Epidermal melanocyte (primary cell): ENCODE measurements around the gene BCAR3.
A peak's percentile ranks its signal among the peaks of the same experiment; 100 is the strongest.

Experiments
- DNase-seq: peaks from one replicate; pipeline ENCODE4 v3.0.0; 2011; ENCODE audit warnings: low spot score; ENCODE audit not compliant: insufficient read length

The BCAR3 gene

GRCh38 chr1:93681101-93681988, at the start of gene BCAR3:
BCAR3 (minus strand) TSS chr1:93681837; CDS start chr1:93674930, 6,907 bp downstream.
- DNase-seq: no peak

DNA sequence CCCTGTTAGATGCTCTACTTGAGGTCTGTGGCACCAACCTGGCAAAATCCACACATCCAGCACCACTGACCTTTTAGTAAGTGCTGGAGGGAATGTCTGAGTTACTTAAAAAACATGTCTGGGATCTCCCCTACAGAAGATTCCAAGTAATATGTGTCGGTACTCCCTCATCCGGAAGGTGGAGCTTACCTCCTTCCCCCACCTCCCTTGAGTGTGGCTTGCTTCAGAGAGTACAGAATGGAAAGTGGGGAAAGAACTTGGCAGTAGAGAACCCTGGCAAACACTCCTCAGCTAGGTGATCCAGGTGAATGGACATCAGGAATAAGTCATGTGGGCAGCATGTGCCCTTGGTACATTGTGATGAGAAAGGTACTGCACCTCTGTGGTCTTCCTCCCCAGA, 49.0 kb upstream of the BCAR3 start:
- no peak for DNase-seq

GRCh38 chr1:93729906-93730305, 48.3 kb upstream of the BCAR3 start:
- DNase-seq: no peak

DNA sequence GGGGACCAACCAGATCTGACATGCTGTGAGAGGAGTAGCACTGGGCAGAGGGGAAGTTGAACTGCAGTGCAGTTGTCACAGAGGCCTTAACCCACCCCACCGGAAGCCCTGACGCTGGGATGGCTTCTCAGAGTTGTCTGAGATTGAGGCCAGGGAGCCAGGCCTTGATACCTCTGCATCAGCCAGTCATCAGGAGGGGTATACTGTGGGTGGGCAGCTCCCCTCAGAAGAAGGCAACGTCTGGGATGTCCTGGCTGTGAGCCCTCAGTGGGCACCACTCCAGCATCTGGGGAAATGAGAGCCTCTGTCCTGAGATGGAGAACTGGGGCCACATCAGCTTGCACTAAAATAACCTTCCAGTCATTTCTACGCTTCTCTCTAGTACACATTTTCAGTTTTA, 47.9 kb upstream of the BCAR3 start:
- DNase-seq: no peak

- no peak for DNase-seq
These were observed 47.0 kb upstream of the BCAR3 start for GRCh38 chr1:93728480-93729131.

GRCh38 chr1:93723733-93724270, 42.2 kb upstream of the BCAR3 start:
- no peak for DNase-seq

DNA sequence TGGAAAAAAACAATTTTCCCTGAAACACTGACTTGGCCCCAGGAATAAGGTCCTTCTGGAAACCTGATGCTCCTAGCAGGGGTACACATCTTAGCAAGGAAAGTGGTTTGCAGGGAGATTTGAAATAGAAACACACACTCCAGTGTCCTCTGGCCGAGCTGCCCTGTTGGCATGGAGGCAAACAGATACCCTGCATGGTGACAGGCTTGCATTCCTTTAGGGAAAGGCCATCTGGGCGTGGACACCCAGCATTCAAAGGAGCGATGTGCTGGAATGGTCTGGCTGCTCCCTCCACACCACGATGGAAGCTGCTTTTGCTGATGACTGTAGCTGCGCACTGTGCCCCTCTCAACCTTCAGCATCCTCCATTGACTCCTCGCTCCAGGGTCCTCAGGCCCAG, 41.5 kb upstream of the BCAR3 start:
- peak; percentile 51 for DNase-seq

DNA sequence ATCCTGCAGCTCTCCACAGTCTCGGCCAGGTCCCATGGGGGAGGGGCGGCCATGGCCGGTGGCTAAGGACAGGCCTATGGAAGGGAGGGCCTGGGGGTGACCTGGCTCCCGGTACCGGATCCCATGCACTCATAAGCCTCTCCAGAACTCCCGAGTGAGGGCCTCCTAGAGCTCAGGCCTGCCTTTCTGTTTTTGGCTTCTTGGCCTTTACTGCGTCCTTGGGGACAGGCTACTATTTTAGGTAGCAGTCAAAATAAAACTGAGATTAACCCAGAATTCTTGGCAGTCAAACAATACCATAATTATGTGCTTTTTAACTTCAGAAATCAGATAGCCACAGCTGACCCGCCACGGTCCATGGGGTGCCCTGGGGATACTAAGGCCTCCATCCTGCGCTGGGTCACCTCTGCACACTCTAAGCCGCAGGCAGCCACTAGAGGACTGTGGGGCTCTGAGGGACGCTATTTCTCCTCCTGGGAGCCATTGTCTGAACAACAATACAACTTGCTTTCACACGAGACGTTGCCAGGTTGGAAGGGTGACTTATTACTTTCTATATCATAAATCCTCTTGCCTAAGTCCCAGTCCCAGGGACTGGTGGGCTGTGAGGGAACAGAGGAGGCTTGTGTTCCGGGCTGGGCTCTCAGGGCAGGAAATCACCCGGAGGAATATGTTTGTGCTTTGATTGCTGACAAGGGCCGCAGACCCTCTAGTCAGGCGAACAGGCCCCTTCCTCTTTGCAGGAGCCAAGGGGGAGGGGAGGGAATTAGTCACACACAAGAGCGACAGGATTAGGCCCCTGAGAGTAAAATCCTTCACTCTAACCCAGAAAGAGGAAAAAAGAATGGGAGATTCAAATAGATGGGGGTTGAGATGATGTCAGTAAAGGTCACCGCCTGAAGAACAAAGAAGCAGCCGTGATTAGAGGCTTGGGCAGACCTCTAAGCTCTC, 40.7 kb upstream of the BCAR3 start:
- no peak for DNase-seq

- no peak for DNase-seq
These were observed 39.5 kb upstream of the BCAR3 start for GRCh38 chr1:93720956-93721626.

DNA sequence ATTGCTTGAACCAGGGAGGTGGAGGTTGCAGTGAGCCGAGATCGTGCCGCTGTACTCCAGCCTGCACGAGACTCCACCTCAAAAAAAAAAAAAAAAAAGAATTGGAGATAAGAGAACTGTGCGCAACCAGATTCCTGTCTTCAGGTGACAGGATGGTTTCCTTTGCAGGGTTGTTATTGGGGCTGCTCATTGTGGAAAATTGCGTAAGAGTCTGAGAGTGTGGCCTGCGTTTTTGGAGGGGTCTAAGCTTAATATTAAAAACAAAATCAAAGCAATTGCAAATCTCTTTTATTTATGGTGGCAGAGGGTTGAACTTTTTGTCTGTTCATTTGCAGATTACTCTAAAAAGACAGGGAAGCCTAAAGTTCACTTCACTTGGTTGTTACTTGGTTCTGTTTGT, 36.0 kb upstream of the BCAR3 start:
- no peak for DNase-seq

DNA sequence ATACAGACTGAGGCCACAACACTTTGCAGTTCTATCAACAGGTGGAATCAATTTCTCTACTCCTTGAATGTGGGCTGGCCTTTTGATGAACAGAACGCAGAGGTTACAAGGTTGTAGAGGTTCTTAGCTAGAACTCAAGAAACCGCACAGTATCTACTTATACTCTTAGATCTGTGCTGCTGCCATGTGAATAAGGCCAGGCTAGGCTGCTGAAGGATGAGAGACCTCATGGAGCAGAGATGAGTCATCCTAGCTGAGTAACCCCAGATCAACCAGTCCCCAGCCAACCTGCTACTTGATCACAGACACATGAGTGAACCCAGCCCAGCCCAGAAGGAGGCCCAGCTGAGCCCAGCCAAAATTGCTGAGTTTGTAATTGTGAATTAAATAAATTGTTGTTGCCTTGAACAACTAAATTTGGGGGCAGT, 35.3 kb upstream of the BCAR3 start:
- DNase-seq: no peak

DNA sequence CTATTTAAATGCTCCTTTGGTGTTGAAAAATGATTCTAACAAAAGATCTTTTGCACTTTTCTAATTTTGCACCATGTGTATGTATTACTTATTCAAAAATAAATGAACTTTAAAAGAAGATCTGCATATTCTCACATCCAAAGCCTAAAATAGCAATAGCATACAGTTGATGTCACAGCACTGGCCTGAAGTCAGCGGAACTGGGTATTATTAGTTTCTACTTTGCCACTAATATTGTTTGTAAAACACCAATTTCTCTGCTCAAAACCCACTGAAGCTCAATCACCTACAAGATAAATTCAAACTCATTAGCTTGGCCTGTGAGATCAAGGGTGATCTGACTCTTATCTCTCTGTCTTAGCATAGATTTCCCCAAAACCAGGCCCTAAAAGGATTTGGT, 34.5 kb upstream of the BCAR3 start:
- DNase-seq: no peak

- no peak for DNase-seq
These were observed 34.0 kb upstream of the BCAR3 start for GRCh38 chr1:93715529-93716126.

- no peak for DNase-seq
These were observed 32.7 kb upstream of the BCAR3 start for GRCh38 chr1:93714356-93714755.

GRCh38 chr1:93713341-93713740, 31.7 kb upstream of the BCAR3 start:
- DNase-seq: no peak

DNA sequence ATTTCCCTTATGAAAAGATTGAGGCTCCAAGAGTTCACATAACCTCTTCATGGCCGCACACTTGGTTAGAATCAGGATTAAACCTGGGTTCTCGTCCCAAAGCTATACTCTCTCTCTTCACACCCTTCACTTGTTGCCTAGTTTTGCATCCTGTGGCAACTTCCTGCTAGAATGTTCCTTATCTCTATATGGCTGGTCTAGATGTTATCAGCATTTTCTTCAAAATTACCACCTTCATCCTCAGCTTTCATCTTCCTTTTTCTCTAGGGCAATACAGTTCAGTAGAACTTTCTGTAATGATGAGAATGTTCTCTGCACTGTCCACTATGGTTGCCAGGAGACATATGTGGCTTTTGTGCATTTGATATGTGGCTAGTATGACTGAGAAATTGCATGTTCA, 31.1 kb upstream of the BCAR3 start:
- no peak for DNase-seq

DNA sequence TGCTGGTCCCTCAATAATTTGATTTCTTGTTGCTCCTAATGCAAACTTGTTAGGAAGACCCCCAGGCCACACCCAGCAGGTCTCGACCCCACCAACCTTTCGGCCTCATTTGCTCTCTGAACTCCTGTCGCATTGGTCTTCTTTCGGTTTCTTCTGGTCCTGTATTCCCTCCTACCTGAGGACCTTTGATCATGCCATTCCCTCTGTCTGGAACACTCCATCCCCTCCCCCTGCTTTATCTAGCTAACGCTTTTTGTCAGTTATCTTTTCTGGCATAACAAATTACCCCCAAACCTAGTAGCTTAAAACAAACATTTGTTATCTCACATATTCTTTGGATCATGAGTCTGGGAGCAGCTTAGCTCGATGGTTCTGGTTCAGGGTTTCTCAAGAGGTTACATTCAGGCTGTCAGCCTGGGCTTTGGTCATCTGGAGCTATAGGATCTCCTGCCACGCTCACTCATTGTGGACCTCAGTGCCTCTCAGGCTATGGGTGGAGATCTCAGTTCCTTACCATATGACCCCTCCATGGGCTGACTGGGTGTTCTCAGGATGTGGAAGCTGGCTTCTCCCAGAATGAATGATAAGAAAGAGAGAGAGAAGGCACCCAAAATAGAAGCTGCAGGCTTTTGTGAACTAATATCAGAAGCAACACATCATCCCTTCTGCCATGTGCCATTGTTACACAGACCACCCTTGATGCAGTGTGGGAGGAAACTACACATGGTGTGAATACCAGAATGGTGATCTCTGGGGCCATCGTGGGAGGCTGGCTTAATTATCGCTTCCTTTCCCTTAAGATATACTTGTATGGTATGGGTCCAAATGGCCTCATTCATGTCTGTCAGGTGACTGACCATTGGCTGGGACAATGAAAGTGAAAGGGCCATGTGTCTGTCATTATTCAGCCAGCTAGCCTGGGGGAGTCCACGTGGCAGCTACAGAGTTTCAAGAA, 29.1 kb upstream of the BCAR3 start:
- DNase-seq: no peak

GRCh38 chr1:93708734-93709481, 27.3 kb upstream of the BCAR3 start:
- DNase-seq: no peak

DNA sequence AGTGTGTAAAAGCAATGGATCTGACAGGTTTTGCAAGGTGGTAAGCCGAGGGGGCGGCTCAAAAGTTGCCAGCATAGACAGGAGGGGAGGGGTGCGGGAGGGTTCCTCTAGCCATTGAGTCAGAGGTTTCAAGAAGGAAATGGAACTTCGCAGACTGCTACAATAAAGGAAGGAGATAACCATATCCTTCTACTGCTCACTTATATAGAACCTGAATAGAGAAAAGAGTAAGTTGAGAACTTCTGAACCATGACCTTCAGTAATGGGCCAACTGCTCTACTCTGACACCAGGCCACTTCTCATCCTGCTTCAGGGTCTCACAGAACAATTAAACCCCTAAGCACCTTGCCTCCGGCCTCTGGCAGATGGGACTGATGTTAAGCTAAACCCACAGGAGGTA, 26.3 kb upstream of the BCAR3 start:
- DNase-seq: no peak
